ENCODE measurements around the gene SLAMF1.
A peak's percentile ranks its signal among the peaks of the same experiment; 100 is the strongest.

Gene SLAMF1

GRCh38 chr1:160666079-160666442 lies 19.2 kb upstream of the SLAMF1 start:
- TF ChIP-seq POU2F2 (IDR thresholded peaks at IDR 0.05; ENCODE audit: low read depth, low read length), result no peak
- FAIRE-seq, result no peak

DNA sequence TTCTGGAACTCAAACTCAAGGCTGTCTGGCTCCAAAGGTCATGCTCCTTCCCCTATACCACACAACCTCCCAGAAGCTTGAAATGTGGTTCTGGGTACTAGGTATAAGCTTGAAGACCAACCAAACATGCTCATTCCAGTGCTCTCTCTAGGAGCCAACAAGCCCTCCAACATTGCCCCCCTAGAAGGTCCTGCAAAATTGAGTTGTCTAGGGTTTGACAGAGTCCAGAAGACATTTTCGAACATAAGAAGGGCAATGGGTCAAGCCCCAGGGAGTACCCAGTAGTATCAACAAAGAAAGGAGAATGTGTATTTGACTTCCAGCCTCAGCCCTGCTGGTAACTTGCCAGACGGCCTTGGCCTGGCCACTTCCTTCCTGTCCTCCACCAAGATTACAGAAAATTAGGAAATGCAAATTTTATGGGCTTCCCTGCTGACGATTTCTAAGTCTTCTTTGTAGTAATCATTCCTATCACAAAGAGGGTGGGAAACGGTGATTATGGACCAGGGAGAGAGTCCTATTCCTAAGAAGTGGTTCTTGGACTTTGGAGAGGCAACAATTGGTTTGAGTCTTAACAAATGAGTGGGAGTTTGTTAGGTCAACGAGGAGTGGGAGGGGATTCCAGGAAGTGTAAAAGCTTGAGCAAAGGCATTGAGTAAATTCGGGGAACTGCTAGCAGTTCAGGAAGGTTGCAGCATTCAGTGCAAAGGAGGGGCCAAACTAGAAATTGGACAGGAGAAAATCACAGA lies 18.7 kb upstream of the SLAMF1 start:
- DNase-seq (ENCODE audit: insufficient read length, low spot score), result no peak
- no peak for FAIRE-seq
- TF ChIP-seq POU2F2 (IDR thresholded peaks at IDR 0.05; ENCODE audit: low read depth, low read length) (peak; percentile 79), POLR2A (IDR thresholded peaks at IDR 0.05; ENCODE audit: low read depth, low read length) (0 out of 2 replicates have a peak, but pooled peaks have one; percentile 25), SPI1 (IDR thresholded peaks at IDR 0.05; ENCODE audit: low read depth, low read length) (no peak; the same call in 1 of the 2 replicates), POLR2AphosphoS5 (IDR thresholded peaks at IDR 0.05; ENCODE audit: low read depth, low read length) (peak; percentile 35; the same call in 1 of the 2 replicates), TAF1 (IDR thresholded peaks at IDR 0.05; ENCODE audit: low read depth, low read length) (no peak), PAX5 (IDR thresholded peaks at IDR 0.05; ENCODE audit: insufficient read depth, low read length, severe bottlenecking) (no peak)

More at GRCh38 chr1:160666079-160666442, 19.2 kb upstream of the SLAMF1 start:
- no peak for DNase-seq (ENCODE audit: insufficient read length, low spot score)

DNA sequence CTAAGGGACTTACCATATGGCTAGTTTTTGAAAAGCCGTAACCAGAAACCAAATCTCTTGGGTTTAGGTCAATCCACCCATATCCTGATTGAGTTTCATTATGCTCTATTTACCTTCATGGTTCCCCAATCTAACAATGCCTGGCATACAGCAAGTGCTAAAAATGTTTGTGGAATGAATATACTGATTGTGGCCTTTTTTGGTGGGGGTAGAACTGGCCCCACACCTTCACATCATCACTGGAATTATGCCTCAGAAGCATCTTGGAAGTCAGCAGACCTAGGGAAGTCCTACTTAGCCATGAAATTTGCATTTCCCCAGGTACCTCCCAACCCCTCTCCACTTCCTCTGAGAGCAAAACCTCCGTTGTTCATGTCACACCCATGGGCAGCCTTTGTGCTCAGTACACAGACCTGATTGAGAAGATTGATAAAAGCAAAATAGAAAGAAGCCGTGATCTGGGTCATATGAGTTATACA lies 17.8 kb upstream of the SLAMF1 start:
- DNase-seq (ENCODE audit: insufficient read length, low spot score), result peak; percentile 31
- TF ChIP-seq TAF1 (IDR thresholded peaks at IDR 0.05; ENCODE audit: low read depth, low read length) (no peak), POLR2AphosphoS5 (IDR thresholded peaks at IDR 0.05; ENCODE audit: low read depth, low read length) (no peak), POU2F2 (IDR thresholded peaks at IDR 0.05; ENCODE audit: low read depth, low read length) (peak; percentile 95), POLR2A (IDR thresholded peaks at IDR 0.05; ENCODE audit: low read depth, low read length) (no peak), PAX5 (IDR thresholded peaks at IDR 0.05; ENCODE audit: insufficient read depth, low read length, severe bottlenecking) (no peak), SPI1 (IDR thresholded peaks at IDR 0.05; ENCODE audit: low read depth, low read length) (peak; percentile 82)
- peak; percentile 97 for FAIRE-seq

DNA sequence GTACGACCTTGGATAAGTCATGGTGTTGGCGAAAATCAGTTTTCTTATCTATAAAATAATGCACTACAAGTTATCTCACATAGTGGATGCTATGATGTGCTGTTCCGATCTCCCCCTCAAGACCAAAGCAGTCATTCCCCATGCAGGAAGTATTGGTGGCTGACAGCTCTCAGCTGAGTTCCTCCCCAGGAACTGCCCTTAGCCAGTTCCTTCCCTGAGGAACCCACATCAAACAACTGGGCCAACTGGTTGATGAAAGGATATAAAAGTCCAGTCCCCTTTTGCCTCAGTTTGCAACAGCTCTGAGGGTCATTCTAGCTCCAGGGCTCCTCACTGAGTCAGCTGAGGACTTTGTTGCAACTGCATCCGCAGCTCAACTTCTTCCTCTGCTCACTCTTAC lies 16.1 kb upstream of the SLAMF1 start:
- DNase-seq (ENCODE audit: insufficient read length, low spot score), result no peak
- TF ChIP-seq TAF1 (IDR thresholded peaks at IDR 0.05; ENCODE audit: low read depth, low read length) (no peak), POU2F2 (IDR thresholded peaks at IDR 0.05; ENCODE audit: low read depth, low read length) (no peak), POLR2AphosphoS5 (IDR thresholded peaks at IDR 0.05; ENCODE audit: low read depth, low read length) (no peak), PAX5 (IDR thresholded peaks at IDR 0.05; ENCODE audit: insufficient read depth, low read length, severe bottlenecking) (no peak), SPI1 (IDR thresholded peaks at IDR 0.05; ENCODE audit: low read depth, low read length) (0 out of 2 replicates have a peak, but pooled peaks have one; percentile 39), POLR2A (IDR thresholded peaks at IDR 0.05; ENCODE audit: low read depth, low read length) (no peak)
- peak; percentile 81 for FAIRE-seq

DNA sequence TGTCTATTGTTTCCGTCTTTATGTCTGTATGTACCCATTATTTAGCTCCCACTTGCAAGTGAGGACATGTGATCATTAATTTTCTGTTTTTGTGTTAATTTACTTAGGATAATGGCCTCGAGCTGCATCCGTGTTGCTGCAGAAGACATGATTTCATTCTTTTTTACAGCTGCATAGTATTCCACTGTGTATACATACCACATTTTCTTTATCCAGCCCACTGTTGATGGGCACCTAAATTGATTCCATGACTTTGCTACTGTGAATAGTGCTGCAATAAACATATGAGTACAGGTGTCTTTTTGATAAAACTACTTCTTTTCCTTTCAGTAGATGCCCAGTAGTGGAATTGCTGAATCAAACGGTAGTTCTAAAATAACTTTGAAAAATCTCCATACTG lies 12.7 kb upstream of the SLAMF1 start:
- DNase-seq (ENCODE audit: insufficient read length, low spot score) (no peak), FAIRE-seq (peak; percentile 59)
- no peak for TF ChIP-seq POLR2AphosphoS5 (IDR thresholded peaks at IDR 0.05; ENCODE audit: low read depth, low read length)
- TF ChIP-seq SPI1 (IDR thresholded peaks at IDR 0.05; ENCODE audit: low read depth, low read length), result no peak
- no peak for TF ChIP-seq PAX5 (IDR thresholded peaks at IDR 0.05; ENCODE audit: insufficient read depth, low read length, severe bottlenecking)
- no peak for TF ChIP-seq POU2F2 (IDR thresholded peaks at IDR 0.05; ENCODE audit: low read depth, low read length)
- no peak for TF ChIP-seq TAF1 (IDR thresholded peaks at IDR 0.05; ENCODE audit: low read depth, low read length)
- no peak for TF ChIP-seq POLR2A (IDR thresholded peaks at IDR 0.05; ENCODE audit: low read depth, low read length)

GRCh38 chr1:160658814-160659193 lies 12.0 kb upstream of the SLAMF1 start:
- TF ChIP-seq PAX5 (IDR thresholded peaks at IDR 0.05; ENCODE audit: insufficient read depth, low read length, severe bottlenecking), result no peak
- TF ChIP-seq POLR2A (IDR thresholded peaks at IDR 0.05; ENCODE audit: low read depth, low read length), result no peak
- no peak for TF ChIP-seq POLR2AphosphoS5 (IDR thresholded peaks at IDR 0.05; ENCODE audit: low read depth, low read length)
- no peak for TF ChIP-seq POU2F2 (IDR thresholded peaks at IDR 0.05; ENCODE audit: low read depth, low read length)
- TF ChIP-seq SPI1 (IDR thresholded peaks at IDR 0.05; ENCODE audit: low read depth, low read length), result no peak
- no peak for TF ChIP-seq TAF1 (IDR thresholded peaks at IDR 0.05; ENCODE audit: low read depth, low read length)
- FAIRE-seq, result peak; percentile 81
- no peak for DNase-seq (ENCODE audit: insufficient read length, low spot score)

GRCh38 chr1:160658162-160658813 lies 11.4 kb upstream of the SLAMF1 start:
- FAIRE-seq, result peak; percentile 74
- TF ChIP-seq POU2F2 (IDR thresholded peaks at IDR 0.05; ENCODE audit: low read depth, low read length) (no peak), TAF1 (IDR thresholded peaks at IDR 0.05; ENCODE audit: low read depth, low read length) (no peak), POLR2A (IDR thresholded peaks at IDR 0.05; ENCODE audit: low read depth, low read length) (no peak), PAX5 (IDR thresholded peaks at IDR 0.05; ENCODE audit: insufficient read depth, low read length, severe bottlenecking) (no peak), SPI1 (IDR thresholded peaks at IDR 0.05; ENCODE audit: low read depth, low read length) (no peak), POLR2AphosphoS5 (IDR thresholded peaks at IDR 0.05; ENCODE audit: low read depth, low read length) (no peak)
- no peak for DNase-seq (ENCODE audit: insufficient read length, low spot score)

GRCh38 chr1:160657250-160657781 lies 10.5 kb upstream of the SLAMF1 start:
- no peak for TF ChIP-seq SPI1 (IDR thresholded peaks at IDR 0.05; ENCODE audit: low read depth, low read length)
- TF ChIP-seq POU2F2 (IDR thresholded peaks at IDR 0.05; ENCODE audit: low read depth, low read length), result no peak
- TF ChIP-seq TAF1 (IDR thresholded peaks at IDR 0.05; ENCODE audit: low read depth, low read length), result no peak
- no peak for TF ChIP-seq POLR2AphosphoS5 (IDR thresholded peaks at IDR 0.05; ENCODE audit: low read depth, low read length)
- no peak for TF ChIP-seq PAX5 (IDR thresholded peaks at IDR 0.05; ENCODE audit: insufficient read depth, low read length, severe bottlenecking)
- TF ChIP-seq POLR2A (IDR thresholded peaks at IDR 0.05; ENCODE audit: low read depth, low read length), result no peak
- no peak for DNase-seq (ENCODE audit: insufficient read length, low spot score)
- peak; percentile 13 for FAIRE-seq

GRCh38 chr1:160656737-160657136 lies 9.9 kb upstream of the SLAMF1 start:
- TF ChIP-seq SPI1 (IDR thresholded peaks at IDR 0.05; ENCODE audit: low read depth, low read length), result no peak
- no peak for TF ChIP-seq POLR2A (IDR thresholded peaks at IDR 0.05; ENCODE audit: low read depth, low read length)
- FAIRE-seq (peak; percentile 73), DNase-seq (ENCODE audit: insufficient read length, low spot score) (no peak)

Data from GM12891 (cell line).